Natural killer cell (primary cell): ENCODE results near the gene CNBD2. TPM values are rescaled to one million over a fixed set of nuclear protein-coding genes. Genes with fewer than 3 reads are reported as not detected.

Experiments used
- ATAC-seq, 3 donors: fragments of 150-1000 bp in 2 of 3; fragments of 200-7000 bp in 1 of 3; cut with Tn5 transposase; 1 replicate in 1 of 3; 2 replicates in 2 of 3; pipeline ENCODE4 v1.10.0; 2021; ENCODE audit warnings: mild to moderate bottlenecking in 2 of 3, moderate library complexity in 2 of 3
- DNase-seq, 2 donors: peaks; one replicate each; pipeline versions ENCODE4 v3.0.0 to v3.0.0-alpha.2; 2013 to 2021; ENCODE audit warnings: mixed read lengths in 1 of 2
- H3K27ac ChIP-seq: one replicate; pipeline ENCODE4 v1.5.1; 2013; ENCODE audit warnings: mild to moderate bottlenecking, low read length
- H3K27me3 ChIP-seq: one replicate; pipeline ENCODE4 v1.6.1; 2013; ENCODE audit warnings: low read length; ENCODE audit not compliant: control insufficient read depth, insufficient read depth
- H3K36me3 ChIP-seq: one replicate; pipeline ENCODE4 v1.6.1; 2013; ENCODE audit warnings: low read length; ENCODE audit not compliant: control insufficient read depth, insufficient read depth
- H3K4me1 ChIP-seq: one replicate; pipeline ENCODE4 v1.6.1; 2013; ENCODE audit warnings: low read length; ENCODE audit not compliant: control insufficient read depth, insufficient read depth
- H3K4me3 ChIP-seq: one replicate; pipeline ENCODE4 v1.5.1; 2013; ENCODE audit warnings: low read length
- H3K9me3 ChIP-seq: one replicate; pipeline ENCODE4 v1.6.1; 2013; ENCODE audit warnings: low read length; ENCODE audit not compliant: control insufficient read depth, insufficient read depth
- H3K27ac Mint-ChIP-seq, 2 donors: one replicate each; pipeline ENCODE4 v1.8.0; 2022; ENCODE audit warnings: mild to moderate bottlenecking in 2 of 2, mixed read lengths in 2 of 2, moderate library complexity in 1 of 2
- H3K27me3 Mint-ChIP-seq, 2 donors: one replicate each; pipeline ENCODE4 v1.8.0; 2022; ENCODE audit warnings: low read depth in 2 of 2, mixed read lengths in 2 of 2
- H3K36me3 Mint-ChIP-seq: one replicate; pipeline ENCODE4 v1.8.0; 2022; ENCODE audit warnings: mixed read lengths
- H3K4me1 Mint-ChIP-seq, 2 donors: one replicate each; pipeline ENCODE4 v1.8.0; 2022; ENCODE audit warnings: mixed read lengths in 2 of 2
- H3K4me3 Mint-ChIP-seq: one replicate; pipeline ENCODE4 v1.8.0; 2022; ENCODE audit warnings: mild to moderate bottlenecking, moderate library complexity, mixed read lengths
- H3K9me3 Mint-ChIP-seq, 2 donors: one replicate each; pipeline ENCODE4 v1.8.0; 2022; ENCODE audit warnings: mixed read lengths in 2 of 2
- CTCF ChIP-seq: fragments of 200-600 bp; IDR thresholded peaks from one replicate; pipeline ENCODE4 v1.8.0; 2022; ENCODE audit warnings: antibody characterized with exemption
- WGBS: methylation state at CpG from one replicate; pipeline ENCODE4 v1.1.7; 2013; ENCODE audit warnings: missing lambda C conversion rate; ENCODE audit not compliant: insufficient coverage; 5-methylcytosine and 5-hydroxymethylcytosine counted together
- intact Hi-C: fragments of 100-400 bp; cut with micrococcal nuclease; formaldehyde crosslinking; loops from one replicate; pipeline ENCODE4 v1.14.2; 2022
- total RNA-seq, 4 donors: library from RNA; stranded (reverse); fragments of 120-200 nt in 1 of 4; gene quantifications; one replicate each; pipeline versions ENCODE4 v1.2.3 to v1.2.4, GENCODE V29; 2013 to 2022

Gene CNBD2
- total RNA-seq, 3 donors from 2014 or later (not counting 1 experiment from before 2014, with no cell fraction given): 17.2 to 20.5 (median 19.5) TPM

- no peaks in the 10 kb centered on the region for H3K9me3 Mint-ChIP-seq
- intact Hi-C loops: no loop called here
- WGBS: 82% methylated on average over 3 of the region's 4 CpGs
- Histone ChIP-seq H3K4me3 (no peak overlapping the region), H3K27ac (no peak overlapping the region), H3K9me3 (no peaks in the 10 kb centered on the region), H3K4me1 (peaks cover 8% of the 10 kb centered on the region), H3K36me3 (no peaks in the 10 kb centered on the region), H3K27me3 (no peaks in the 10 kb centered on the region)
- H3K4me3 Mint-ChIP-seq: no peak overlapping the region
- ATAC-seq (no peak), DNase-seq (no peak)
- no peaks in the 10 kb centered on the region for H3K36me3 Mint-ChIP-seq
- peaks cover 9 to 11% of the 10 kb centered on the region in 2 donors for H3K4me1 Mint-ChIP-seq
- no peak overlapping the region for H3K27ac Mint-ChIP-seq
- TF ChIP-seq CTCF: no peak
- peaks cover 7 to 8% of the 10 kb centered on the region in 2 donors for H3K27me3 Mint-ChIP-seq
Observed at GRCh38 chr20:36055145-36055544, 86.8 kb downstream of the CNBD2 start.

GRCh38 chr20:36060676-36061075, 92.3 kb downstream of the CNBD2 start:
- Histone ChIP-seq H3K9me3 (no peaks in the 10 kb centered on the region), H3K4me1 (peaks cover 17% of the 10 kb centered on the region), H3K27ac (no peak overlapping the region), H3K4me3 (no peak overlapping the region), H3K27me3 (no peaks in the 10 kb centered on the region), H3K36me3 (no peaks in the 10 kb centered on the region)
- ATAC-seq (no peak), DNase-seq (no peak)
- no peak for TF ChIP-seq CTCF
- H3K27ac Mint-ChIP-seq: no peak overlapping the region
- WGBS: 91% methylated on average over 1 of the region's 1 CpG
- no peaks in the 10 kb centered on the region for H3K36me3 Mint-ChIP-seq
- H3K4me3 Mint-ChIP-seq: no peak overlapping the region
- intact Hi-C loops: no loop called here
- no peaks in the 10 kb centered on the region for H3K9me3 Mint-ChIP-seq
- peaks cover under 1 to 2% of the 10 kb centered on the region in 2 donors for H3K27me3 Mint-ChIP-seq
- peaks cover 7 to 9% of the 10 kb centered on the region in 2 donors for H3K4me1 Mint-ChIP-seq

GRCh38 chr20:36061754-36062153, 93.4 kb downstream of the CNBD2 start:
- no peaks in the 10 kb centered on the region for H3K36me3 Mint-ChIP-seq
- Histone ChIP-seq H3K27ac (no peak overlapping the region), H3K27me3 (no peaks in the 10 kb centered on the region), H3K4me1 (peaks cover 18% of the 10 kb centered on the region), H3K36me3 (no peaks in the 10 kb centered on the region), H3K4me3 (no peak overlapping the region), H3K9me3 (no peaks in the 10 kb centered on the region)
- no peaks in the 10 kb centered on the region for H3K27me3 Mint-ChIP-seq
- H3K27ac Mint-ChIP-seq: no peak overlapping the region
- intact Hi-C loops: no loop called here
- H3K4me3 Mint-ChIP-seq: no peak overlapping the region
- DNase-seq (no peak), ATAC-seq (no peak)
- peaks cover 7 to 9% of the 10 kb centered on the region in 2 donors for H3K4me1 Mint-ChIP-seq
- TF ChIP-seq CTCF: no peak
- 95% methylated on average over 1 of the region's 1 CpG for WGBS
- H3K9me3 Mint-ChIP-seq: no peaks in the 10 kb centered on the region

GRCh38 chr20:36062799-36063198, 94.4 kb downstream of the CNBD2 start:
- WGBS: 77% methylated on average over 1 of the region's 1 CpG
- no peaks in the 10 kb centered on the region for H3K9me3 ChIP-seq
- Mint-ChIP-seq H3K27ac (no peak overlapping the region), H3K9me3 (no peaks in the 10 kb centered on the region), H3K27me3 (no peaks in the 10 kb centered on the region), H3K4me1 (peaks cover 7 to 9% of the 10 kb centered on the region in 2 donors), H3K4me3 (no peak overlapping the region), H3K36me3 (no peaks in the 10 kb centered on the region)
- no peak overlapping the region for H3K27ac ChIP-seq
- ATAC-seq (no peak), DNase-seq (no peak)
- H3K4me3 ChIP-seq: no peak overlapping the region
- no peaks in the 10 kb centered on the region for H3K27me3 ChIP-seq
- intact Hi-C loops: no loop called here
- no peak for TF ChIP-seq CTCF
- no peaks in the 10 kb centered on the region for H3K36me3 ChIP-seq
- peaks cover 18% of the 10 kb centered on the region for H3K4me1 ChIP-seq
